ENCODE measurements around the gene ZNF296.

DNA sequence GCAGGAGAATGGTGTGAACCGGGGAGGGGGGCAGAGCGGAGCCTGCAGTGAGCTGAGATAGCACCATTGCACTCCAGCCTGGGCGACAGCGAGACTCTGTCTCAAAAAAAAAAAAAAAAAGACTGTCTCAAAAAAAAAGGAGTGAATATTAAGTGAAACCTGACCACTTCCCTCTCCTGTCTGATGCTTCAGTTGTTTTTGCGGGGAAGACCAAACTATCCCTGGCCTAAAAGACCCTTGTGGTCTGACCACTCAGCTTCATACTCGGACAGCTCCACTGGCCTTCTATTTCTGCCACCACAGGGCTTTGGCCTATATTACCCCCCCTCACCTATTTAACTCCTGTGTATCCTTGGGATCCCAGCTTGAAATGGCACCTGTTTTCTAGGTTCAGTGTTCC, 35.2 kb downstream of the ZNF296 start:
- TF ChIP-seq ZNF8 (CRISPR knock-in tag; IDR thresholded peaks at IDR 0.05) (no peak), GLIS3 (CRISPR knock-in tag; IDR thresholded peaks at IDR 0.05) (no peak), CSDC2 (CRISPR knock-in tag; IDR thresholded peaks at IDR 0.05) (no peak)
- TF ChIP-seq, protein P1, sequence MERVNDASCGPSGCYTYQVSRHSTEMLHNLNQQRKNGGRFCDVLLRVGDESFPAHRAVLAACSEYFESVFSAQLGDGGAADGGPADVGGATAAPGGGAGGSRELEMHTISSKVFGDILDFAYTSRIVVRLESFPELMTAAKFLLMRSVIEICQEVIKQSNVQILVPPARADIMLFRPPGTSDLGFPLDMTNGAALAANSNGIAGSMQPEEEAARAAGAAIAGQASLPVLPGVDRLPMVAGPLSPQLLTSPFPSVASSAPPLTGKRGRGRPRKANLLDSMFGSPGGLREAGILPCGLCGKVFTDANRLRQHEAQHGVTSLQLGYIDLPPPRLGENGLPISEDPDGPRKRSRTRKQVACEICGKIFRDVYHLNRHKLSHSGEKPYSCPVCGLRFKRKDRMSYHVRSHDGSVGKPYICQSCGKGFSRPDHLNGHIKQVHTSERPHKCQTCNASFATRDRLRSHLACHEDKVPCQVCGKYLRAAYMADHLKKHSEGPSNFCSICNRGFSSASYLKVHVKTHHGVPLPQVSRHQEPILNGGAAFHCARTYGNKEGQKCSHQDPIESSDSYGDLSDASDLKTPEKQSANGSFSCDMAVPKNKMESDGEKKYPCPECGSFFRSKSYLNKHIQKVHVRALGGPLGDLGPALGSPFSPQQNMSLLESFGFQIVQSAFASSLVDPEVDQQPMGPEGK (CRISPR knock-in tag; IDR thresholded peaks at IDR 0.05; ENCODE audit: borderline replicate concordance) = no peak

Data from SK-N-SH treated with all-trans-retinoic acid at 6 μM for 48 hours (cell line).